Loucy (cell line): Measurements from ENCODE around the gene ZNG1C.
"Not testable (repeated sequence)": the region's sequence is repeated elsewhere in the genome, so short reads cannot be mapped to it uniquely, and the experiment has no call there.

Source experiments
- CTCF ChIP-seq: fragments of 200-600 bp; sonication (generic); conservative IDR thresholded peaks from 2 replicates; pipeline ENCODE4 v1.5.1; 2014; ENCODE audit warnings: mild to moderate bottlenecking, antibody characterized with exemption, low read length
- EZH2phosphoT487 ChIP-seq: fragments of 200-600 bp; IDR thresholded peaks from 2 replicates; pipeline ENCODE4 v1.6.1; 2018; ENCODE audit warnings: antibody characterized with exemption, mild to moderate bottlenecking, moderate library complexity, borderline replicate concordance

DNA sequence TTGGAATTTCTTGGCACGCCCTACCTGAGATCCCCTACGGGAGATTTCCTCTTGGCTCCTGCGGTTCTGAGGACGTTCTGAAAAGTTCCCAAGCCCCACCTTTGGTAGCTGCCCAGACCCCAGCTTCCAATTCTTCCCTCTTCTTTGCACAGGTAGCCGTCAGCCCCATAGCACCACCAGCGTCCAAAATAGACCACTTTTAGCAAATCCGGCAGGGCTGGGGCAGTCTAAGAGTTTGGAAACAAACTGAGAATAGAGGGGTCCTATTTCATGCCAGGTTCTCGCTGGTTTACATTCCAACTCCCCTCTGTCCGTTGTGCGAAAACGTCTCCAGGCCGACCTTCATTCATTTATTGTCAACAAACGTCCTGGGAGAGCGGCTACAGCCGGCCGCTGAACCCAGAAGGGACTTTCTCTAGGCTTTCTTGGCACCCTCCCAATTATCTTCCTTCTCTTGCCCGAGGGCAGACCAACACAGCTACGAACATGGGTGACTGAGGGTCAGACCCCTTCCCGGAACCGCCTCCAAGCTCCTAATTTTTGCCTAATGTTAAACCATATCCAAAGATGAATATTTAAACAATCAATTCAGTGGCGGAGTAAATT is 64.0 kb downstream of the ZNG1C start:
- TF ChIP-seq CTCF, EZH2phosphoT487: not testable (repeated sequence)
